Cardiac muscle cell (in vitro differentiated cells and primary cell): Measurements from ENCODE around the gene ABCA8. TPM values are rescaled to one million over a fixed set of nuclear protein-coding genes. Genes with fewer than 3 reads are reported as not detected.

Source experiments
- DNase-seq, 2 donors: peaks; one replicate each; pipeline versions ENCODE4 v3.0.0 to v3.0.0-alpha.2; 2010 to 2017; ENCODE audit warnings: low read depth in 1 of 2, low spot score in 1 of 2
- H3K27ac ChIP-seq: fragments of 200-600 bp; sonication (generic); 2 replicates; pipeline ENCODE4 v1.5.1; 2016
- H3K27me3 ChIP-seq: fragments of 200-600 bp; sonication (generic); 2 replicates; pipeline ENCODE4 v1.6.0; 2016; ENCODE audit warnings: control low read depth
- H3K36me3 ChIP-seq: fragments of 200-600 bp; sonication (generic); 2 replicates; pipeline ENCODE4 v1.5.1; 2016; ENCODE audit warnings: control low read depth
- H3K4me1 ChIP-seq: fragments of 200-600 bp; sonication (generic); 2 replicates; pipeline ENCODE4 v1.8.1; 2017; ENCODE audit warnings: low read depth, mild to moderate bottlenecking, mixed run types
- H3K4me3 ChIP-seq: fragments of 200-600 bp; sonication (generic); 2 replicates; pipeline ENCODE4 v1.5.1; 2016; ENCODE audit warnings: mild to moderate bottlenecking
- H3K9me3 ChIP-seq: fragments of 200-600 bp; sonication (generic); 2 replicates; pipeline ENCODE4 v1.5.1; 2017; ENCODE audit warnings: low read depth, mild to moderate bottlenecking, control low read depth
- CTCF ChIP-seq: IDR thresholded peaks from 2 replicates; pipeline ENCODE4 v1.5.1; 2012; ENCODE audit warnings: low read depth, mild to moderate bottlenecking, low read length
- polyA plus RNA-seq: library from polyadenylated mRNA; unstranded; fragments of >200 nt; fragmentation: Nextera tagmentation; extraction: Ambion mirVana; gene quantifications from 2 replicates; pipeline ENCODE4 v1.2.1, GENCODE V29; 2016
- total RNA-seq: library from RNA; depleted of rRNA; stranded (reverse); fragments of >200 nt; gene quantifications from 2 replicates; pipeline ENCODE4 v1.2.3, GENCODE V29; 2016

ABCA8 gene
- total and polyA plus RNA-seq, 2 experiments from 2014 or later = 10.1 to 10.8 TPM

DNA sequence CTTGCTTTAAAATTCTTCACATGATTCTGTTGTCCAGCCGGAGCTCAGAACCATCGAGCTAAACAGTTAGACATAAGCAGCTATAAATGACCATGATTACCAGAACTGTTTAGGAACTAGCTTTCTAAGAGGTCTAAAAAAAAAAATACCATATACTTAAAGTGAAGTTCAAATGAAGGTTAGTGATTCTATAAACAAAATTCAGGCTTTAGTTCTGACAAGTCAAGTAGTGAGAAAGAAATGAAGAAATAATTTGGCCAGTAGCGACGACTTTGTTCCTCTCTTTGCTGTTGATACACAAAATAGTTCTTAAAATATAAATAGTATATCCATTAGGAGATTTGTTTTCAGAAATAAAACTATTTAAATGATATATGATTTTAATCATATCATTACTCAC is 27.7 kb downstream of the ABCA8 start:
- peaks cover 3% of the 10 kb centered on the region for H3K4me1 ChIP-seq
- H3K27ac ChIP-seq = no peak overlapping the region
- H3K27me3 ChIP-seq = no peaks in the 10 kb centered on the region
- no peak for DNase-seq
- TF ChIP-seq CTCF = no peak
- H3K36me3 ChIP-seq = no peaks in the 10 kb centered on the region
- no peak overlapping the region for H3K4me3 ChIP-seq
- H3K9me3 ChIP-seq = no peaks in the 10 kb centered on the region

GRCh38 chr17:68924793-68925720 is 30.1 kb downstream of the ABCA8 start:
- no peak for DNase-seq
- Histone ChIP-seq H3K27ac (no peak overlapping the region), H3K9me3 (no peaks in the 10 kb centered on the region), H3K4me3 (no peak overlapping the region), H3K36me3 (no peaks in the 10 kb centered on the region), H3K4me1 (peaks cover 3% of the 10 kb centered on the region), H3K27me3 (no peaks in the 10 kb centered on the region)
- no peak for TF ChIP-seq CTCF

DNA sequence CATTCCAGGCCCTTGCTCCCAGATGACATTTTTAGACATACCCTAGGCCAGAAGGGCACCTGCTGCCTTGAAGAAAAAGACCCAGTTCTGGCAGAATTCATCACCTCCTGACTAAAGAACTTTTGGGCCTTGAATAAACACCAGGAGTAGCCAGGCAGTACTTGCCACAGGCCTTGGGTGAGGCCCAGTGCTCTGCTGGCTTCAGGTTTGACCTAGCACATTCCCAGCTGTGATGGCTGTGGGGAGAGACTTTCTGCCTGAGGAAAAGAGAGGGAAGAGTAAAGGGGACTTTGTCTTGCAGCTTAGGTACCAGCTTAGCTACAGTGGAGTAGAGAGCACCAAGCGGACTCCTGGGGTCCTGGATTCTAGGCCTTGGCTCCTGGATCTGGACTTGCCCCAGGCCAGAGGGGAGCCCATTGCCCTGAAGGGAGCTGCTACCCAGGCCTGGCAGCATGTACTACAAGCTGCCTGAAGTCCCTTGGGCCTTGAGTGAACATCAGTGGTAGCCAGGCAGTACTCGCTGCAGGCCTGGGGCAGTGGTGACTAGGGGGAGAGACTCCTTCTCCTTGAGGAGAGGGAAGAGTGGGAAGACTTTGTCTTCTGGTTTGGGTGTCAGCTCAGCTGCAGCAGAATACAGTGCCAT is 44.3 kb downstream of the ABCA8 start:
- Histone ChIP-seq H3K4me1 (no peaks in the 10 kb centered on the region), H3K27ac (no peak overlapping the region), H3K9me3 (no peaks in the 10 kb centered on the region), H3K27me3 (no peaks in the 10 kb centered on the region), H3K36me3 (no peaks in the 10 kb centered on the region), H3K4me3 (no peak overlapping the region)
- DNase-seq = no peak
- no peak for TF ChIP-seq CTCF

- Histone ChIP-seq H3K27me3 (no peaks in the 10 kb centered on the region), H3K27ac (no peak overlapping the region), H3K9me3 (no peaks in the 10 kb centered on the region), H3K4me1 (no peaks in the 10 kb centered on the region), H3K4me3 (no peak overlapping the region), H3K36me3 (no peaks in the 10 kb centered on the region)
- DNase-seq = peak in 1 of 2 donors; percentile 68
- TF ChIP-seq CTCF = no peak
Observed at GRCh38 chr17:68910251-68910705, 44.9 kb downstream of the ABCA8 start.

DNA sequence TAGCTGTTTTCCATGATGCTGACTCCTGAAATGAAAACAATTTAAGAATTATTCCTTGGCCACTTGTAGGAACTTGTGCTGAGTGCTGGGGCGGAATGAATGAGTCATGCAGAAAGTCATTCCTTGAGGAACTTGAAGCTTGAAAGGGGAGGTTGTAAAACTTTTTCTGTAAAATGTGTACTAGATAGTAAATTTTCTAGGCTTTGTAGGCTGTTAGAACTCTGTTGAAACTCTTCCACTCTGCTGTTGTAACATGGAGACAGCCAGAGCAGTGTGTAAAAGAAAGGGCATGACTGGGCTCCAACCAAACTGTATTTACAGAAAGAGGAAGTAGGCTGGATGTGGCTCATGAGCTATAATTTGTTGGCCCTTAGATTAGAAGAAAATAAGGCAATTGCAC is 46.1 kb downstream of the ABCA8 start:
- H3K27ac ChIP-seq = no peak overlapping the region
- no peaks in the 10 kb centered on the region for H3K27me3 ChIP-seq
- H3K4me1 ChIP-seq = no peaks in the 10 kb centered on the region
- TF ChIP-seq CTCF = no peak
- no peak overlapping the region for H3K4me3 ChIP-seq
- peak in 1 of 2 donors; percentile 93 for DNase-seq
- no peaks in the 10 kb centered on the region for H3K36me3 ChIP-seq
- H3K9me3 ChIP-seq = no peaks in the 10 kb centered on the region
